OCI-M2 (cell line): ENCODE data around the gene YAF2.
"Not testable (repeated sequence)": the region's sequence is repeated elsewhere in the genome, so short reads cannot be mapped to it uniquely, and the experiment has no call there.

Experiments used
- DNase-seq: peaks from one replicate; lab custom pipeline; 2025; ENCODE audit not compliant: unreplicated experiment; lab: John Stamatoyannopoulos, UW

The YAF2 gene

GRCh38 chr12:42199007-42199406, 39.0 kb downstream of the YAF2 start:
- no peak for DNase-seq

GRCh38 chr12:42196723-42197603, 41.1 kb downstream of the YAF2 start:
- DNase-seq = no peak

- no peak for DNase-seq
Observed at GRCh38 chr12:42192686-42193085, 45.4 kb downstream of the YAF2 start.

- DNase-seq = no peak
Observed at GRCh38 chr12:42192258-42192657, 45.8 kb downstream of the YAF2 start.

- no peak for DNase-seq
Observed at GRCh38 chr12:42190376-42190775, 47.7 kb downstream of the YAF2 start.

GRCh38 chr12:42188275-42188674, 49.8 kb downstream of the YAF2 start:
- DNase-seq = not testable (repeated sequence)

GRCh38 chr12:42187799-42188198, 50.2 kb downstream of the YAF2 start:
- DNase-seq = no peak

GRCh38 chr12:42186793-42187192, 51.3 kb downstream of the YAF2 start:
- DNase-seq = no peak

- DNase-seq = no peak
Observed at GRCh38 chr12:42182394-42182793, 55.7 kb downstream of the YAF2 start.

GRCh38 chr12:42180990-42181596, 57.0 kb downstream of the YAF2 start:
- no peak for DNase-seq

- DNase-seq = no peak
Observed at GRCh38 chr12:42178101-42178500, 59.9 kb downstream of the YAF2 start.

GRCh38 chr12:42174978-42175377, 63.1 kb downstream of the YAF2 start:
- DNase-seq = no peak

- no peak for DNase-seq
Observed at GRCh38 chr12:42173961-42174521, 64.0 kb downstream of the YAF2 start.

- DNase-seq = no peak
Observed at GRCh38 chr12:42172441-42173210, 65.4 kb downstream of the YAF2 start.

- no peak for DNase-seq
Observed at GRCh38 chr12:42167711-42168110, 70.3 kb downstream of the YAF2 start.

- DNase-seq = no peak
Observed at GRCh38 chr12:42166501-42166900, 71.5 kb downstream of the YAF2 start.

- DNase-seq = no peak
Observed at GRCh38 chr12:42163913-42164312, 74.1 kb downstream of the YAF2 start.

GRCh38 chr12:42162965-42163364, 75.1 kb downstream of the YAF2 start:
- no peak for DNase-seq

- no peak for DNase-seq
Observed at GRCh38 chr12:42162193-42162592, 75.9 kb downstream of the YAF2 start.

- no peak for DNase-seq
Observed at GRCh38 chr12:42161529-42161928, 76.5 kb downstream of the YAF2 start.

- no peak for DNase-seq
Observed at GRCh38 chr12:42156232-42156631, 81.8 kb downstream of the YAF2 start.
